ENCODE measurements around the gene ARHGAP5. TPM values are rescaled to one million over a fixed set of nuclear protein-coding genes. Genes with fewer than 3 reads are reported as not detected.
A peak's percentile ranks its signal among the peaks of the same experiment; 100 is the strongest.

Gene ARHGAP5
- total RNA-seq (100 to 1,000 TPM in 5 of 7 donors, 10 to 100 TPM in 2; 78.7 to 206 (median 148) TPM), polyA plus RNA-seq (10 to 100 TPM; 20.6 to 37.6 TPM)
- long read RNA-seq, donor 1, partial matches to known transcripts = 57 of 68 reads
- long read RNA-seq, donor 1, other reads (novel, unspliced or antisense) = 11 of 68 reads
- long read RNA-seq, donor 2, transcript ARHGAP5-201 (1 exons, 3,207 nt) = major isoform, 29 of 71 reads
- long read RNA-seq, donor 2, partial matches to known transcripts = 41 of 71 reads
- long read RNA-seq, donor 2, other reads (novel, unspliced or antisense) = 0 of 71 reads
- long read RNA-seq, donor 3, full-length matches to known transcripts = 17 of 39 reads
- long read RNA-seq, donor 3, partial matches to known transcripts = 11 of 39 reads
- long read RNA-seq, donor 3, other reads (novel, unspliced or antisense) = 11 of 39 reads

GRCh38 chr14:32077081-32078022 is at the start of gene ARHGAP5:
ARHGAP5 (plus strand) TSS chr14:32077304; CDS start chr14:32090670, 13,366 bp downstream.
- DNase-seq = peak in 4 of 5 donors; percentile 49 to 77 (median 66)
- Histone ChIP-seq H3K9me3 (no peaks in the 10 kb centered on the region), H3K27me3 (no peaks in the 10 kb centered on the region), H3K4me3 (peak within 1 kb of the TSS; percentile 95), H3K36me3 (no peaks in the 10 kb centered on the region), H3K27ac (peak within 1 kb of the TSS; percentile 95 to 99), H3K4me1 (ENCODE audit: insufficient read depth) (no peaks in the 10 kb centered on the region)
- 0 to 1% (median 0%) methylated on average over 85 to 98 of the region's 98 CpGs for WGBS, 3 donors
- intact Hi-C loops (cut with DNase I) = loop anchor here in 3 of 4 donors (2.0 to 10.0 kb wide), 4 partner anchors 125 to 857 kb away; partner anchors contain the start of genes RNU6-7 (in 3 of the 3), RNU6-8 (in 3 of the 3) and NPAS3 (in 1 of the 3)
- no peak for TF ChIP-seq POLR2A (IDR thresholded peaks at IDR 0.05)
- TF ChIP-seq CTCF (IDR thresholded peaks at IDR 0.05) = peak in 1 of 3 donors; percentile 24

GRCh38 chr14:32028599-32028998 is 48.5 kb upstream of the ARHGAP5 start:
- intact Hi-C loops (cut with DNase I) = no loop called here
- 45 to 85% (median 57%) methylated on average over 2 of the region's 2 CpGs for WGBS, 3 donors
- no peaks in the 10 kb centered on the region for H3K9me3 ChIP-seq

GRCh38 chr14:32033543-32033942 is 43.6 kb upstream of the ARHGAP5 start:
- intact Hi-C loops (cut with DNase I) = no loop called here
- WGBS, 3 donors = 37 to 63% (median 55%) methylated on average over 2 of the region's 2 CpGs

More at GRCh38 chr14:32028599-32028998, 48.5 kb upstream of the ARHGAP5 start:
- TF ChIP-seq CTCF (IDR thresholded peaks at IDR 0.05) (no peak), EP300 (IDR thresholded peaks at IDR 0.05) (no peak), POLR2A (IDR thresholded peaks at IDR 0.05) (no peak)
- Histone ChIP-seq H3K36me3 (no peaks in the 10 kb centered on the region), H3K4me3 (no peak overlapping the region), H3K27me3 (no peaks in the 10 kb centered on the region), H3K4me1 (ENCODE audit: insufficient read depth) (no peaks in the 10 kb centered on the region), H3K27ac (no peak overlapping the region)
- DNase-seq = no peak

More at GRCh38 chr14:32033543-32033942, 43.6 kb upstream of the ARHGAP5 start:
- no peaks in the 10 kb centered on the region for H3K36me3 ChIP-seq
- no peaks in the 10 kb centered on the region for H3K27me3 ChIP-seq
- no peak overlapping the region for H3K27ac ChIP-seq
- H3K4me1 ChIP-seq (ENCODE audit: insufficient read depth) = no peaks in the 10 kb centered on the region
- H3K9me3 ChIP-seq = no peaks in the 10 kb centered on the region
- no peak for TF ChIP-seq CTCF (IDR thresholded peaks at IDR 0.05)
- TF ChIP-seq POLR2A (IDR thresholded peaks at IDR 0.05) = no peak
- no peak for TF ChIP-seq EP300 (IDR thresholded peaks at IDR 0.05)
- no peak overlapping the region for H3K4me3 ChIP-seq
- DNase-seq = peak in 1 of 5 donors; percentile 13

Measured in ovary (tissue), 10 donors.